ENCODE measurements around the gene CNTNAP5. TPM values are rescaled to one million over a fixed set of nuclear protein-coding genes. Genes with fewer than 3 reads are reported as not detected.

Gene CNTNAP5
- total RNA-seq, 1 donor, result not detected

- Histone ChIP-seq H3K4me1 (ENCODE audit: insufficient read depth, low read length) (no peaks in the 10 kb centered on the region), H3K4me3 (ENCODE audit: low read length) (no peak overlapping the region), H3K27me3 (ENCODE audit: insufficient read depth, low read length) (no peaks in the 10 kb centered on the region), H3K9me3 (ENCODE audit: low read depth, low read length) (no peaks in the 10 kb centered on the region)
Observed at GRCh38 chr2:124523096-124523495, 498.0 kb downstream of the CNTNAP5 start.

DNA sequence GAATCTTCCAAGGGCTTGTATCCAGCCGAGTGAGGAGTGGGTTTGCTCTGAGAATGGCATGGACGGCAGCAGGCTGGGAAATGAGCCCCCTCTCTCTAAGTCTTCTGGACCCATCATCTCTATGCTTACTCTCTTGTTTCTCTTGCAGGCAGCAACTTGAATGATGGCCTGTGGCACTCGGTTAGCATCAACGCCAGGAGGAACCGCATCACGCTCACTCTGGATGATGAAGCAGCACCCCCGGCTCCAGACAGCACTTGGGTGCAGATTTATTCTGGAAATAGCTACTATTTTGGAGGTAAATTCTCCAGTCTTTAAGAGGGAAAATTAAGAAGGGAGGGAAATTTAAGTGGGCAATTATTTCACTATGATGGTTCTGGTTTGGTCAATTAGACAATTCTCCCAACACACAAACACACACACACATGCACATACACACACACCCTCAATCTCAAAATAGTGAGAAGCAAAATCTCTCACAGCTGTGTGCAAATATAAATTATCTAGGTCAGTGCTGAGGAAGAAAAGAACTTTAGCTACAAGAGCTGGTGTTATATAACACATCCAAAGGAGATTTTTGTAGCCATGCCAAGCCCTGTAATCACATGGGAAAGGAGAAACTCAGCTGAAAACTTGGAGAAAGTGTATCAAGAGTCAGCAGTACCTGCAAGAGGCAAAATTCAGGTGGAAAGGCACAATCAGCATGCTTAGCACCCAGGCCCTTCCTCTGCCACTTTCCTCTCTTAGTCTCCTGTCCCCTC is 499.2 kb downstream of the CNTNAP5 start:
- Histone ChIP-seq H3K9me3 (ENCODE audit: low read depth, low read length) (no peaks in the 10 kb centered on the region), H3K27me3 (ENCODE audit: insufficient read depth, low read length) (no peaks in the 10 kb centered on the region), H3K4me3 (ENCODE audit: low read length) (no peak overlapping the region), H3K4me1 (ENCODE audit: insufficient read depth, low read length) (no peaks in the 10 kb centered on the region)

DNA sequence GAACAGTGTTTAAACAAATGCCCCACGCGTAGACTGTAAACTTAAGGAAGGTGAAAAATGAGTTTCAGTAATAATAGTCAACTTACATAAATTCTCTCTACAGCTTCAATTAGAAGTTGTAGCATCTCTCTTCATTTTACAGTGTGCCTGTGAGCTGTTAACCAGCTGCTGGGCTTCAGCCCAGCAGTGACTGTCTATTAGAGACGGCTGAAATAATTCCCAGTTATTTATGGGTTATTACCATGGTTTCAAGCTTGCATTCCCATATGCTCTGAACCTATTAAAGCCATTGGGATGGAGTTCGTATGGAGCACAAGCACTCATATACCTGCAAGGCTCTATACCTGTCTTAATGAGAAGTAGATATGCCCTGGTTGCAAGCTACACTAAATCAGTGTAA is 501.1 kb downstream of the CNTNAP5 start:
- H3K4me3 ChIP-seq (ENCODE audit: low read length), result no peak overlapping the region
- H3K4me1 ChIP-seq (ENCODE audit: insufficient read depth, low read length), result no peaks in the 10 kb centered on the region
- H3K9me3 ChIP-seq (ENCODE audit: low read depth, low read length), result no peaks in the 10 kb centered on the region
- no peaks in the 10 kb centered on the region for H3K27me3 ChIP-seq (ENCODE audit: insufficient read depth, low read length)

- no peak overlapping the region for H3K4me3 ChIP-seq (ENCODE audit: low read length)
- no peaks in the 10 kb centered on the region for H3K27me3 ChIP-seq (ENCODE audit: insufficient read depth, low read length)
- H3K9me3 ChIP-seq (ENCODE audit: low read depth, low read length), result no peaks in the 10 kb centered on the region
- no peaks in the 10 kb centered on the region for H3K4me1 ChIP-seq (ENCODE audit: insufficient read depth, low read length)
Observed at GRCh38 chr2:124530203-124530602, 505.1 kb downstream of the CNTNAP5 start.

DNA sequence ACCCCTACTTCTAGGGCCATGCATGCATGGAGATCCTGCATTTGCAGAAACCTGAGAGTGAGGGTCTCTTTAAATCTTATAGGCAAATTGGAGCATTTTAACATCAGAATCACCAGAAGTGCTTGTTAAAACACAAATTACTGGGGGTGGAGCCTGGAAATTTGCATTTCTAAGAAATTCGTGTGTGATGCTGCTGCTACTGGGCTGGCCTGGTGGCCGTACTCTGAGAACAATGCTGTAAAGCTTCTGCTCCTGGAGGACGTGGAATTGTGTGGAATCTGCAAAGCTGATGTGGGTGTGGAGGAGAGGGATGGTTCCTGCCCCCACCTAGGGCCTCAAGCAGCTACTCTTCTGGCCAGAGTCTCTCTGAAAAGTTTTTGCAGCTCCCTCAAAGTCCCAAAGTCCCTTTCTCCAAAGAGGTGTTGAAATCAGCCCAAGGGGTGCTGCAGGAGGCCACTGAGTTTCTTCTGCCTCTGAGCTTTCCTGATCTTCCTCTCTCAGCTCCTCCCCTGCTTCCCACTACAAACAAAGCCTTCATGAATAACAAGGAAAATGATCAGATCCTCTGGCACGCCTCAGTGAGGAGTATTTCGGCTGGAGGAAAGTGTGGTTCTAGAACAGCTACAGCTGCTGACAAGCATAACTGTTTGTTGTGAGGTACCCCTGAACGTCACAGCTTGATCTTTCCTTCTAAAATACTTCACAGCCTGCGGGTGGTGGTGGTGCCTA is 508.3 kb downstream of the CNTNAP5 start:
- Histone ChIP-seq H3K4me3 (ENCODE audit: low read length) (no peak overlapping the region), H3K4me1 (ENCODE audit: insufficient read depth, low read length) (no peaks in the 10 kb centered on the region), H3K9me3 (ENCODE audit: low read depth, low read length) (no peaks in the 10 kb centered on the region), H3K27me3 (ENCODE audit: insufficient read depth, low read length) (no peaks in the 10 kb centered on the region)

DNA sequence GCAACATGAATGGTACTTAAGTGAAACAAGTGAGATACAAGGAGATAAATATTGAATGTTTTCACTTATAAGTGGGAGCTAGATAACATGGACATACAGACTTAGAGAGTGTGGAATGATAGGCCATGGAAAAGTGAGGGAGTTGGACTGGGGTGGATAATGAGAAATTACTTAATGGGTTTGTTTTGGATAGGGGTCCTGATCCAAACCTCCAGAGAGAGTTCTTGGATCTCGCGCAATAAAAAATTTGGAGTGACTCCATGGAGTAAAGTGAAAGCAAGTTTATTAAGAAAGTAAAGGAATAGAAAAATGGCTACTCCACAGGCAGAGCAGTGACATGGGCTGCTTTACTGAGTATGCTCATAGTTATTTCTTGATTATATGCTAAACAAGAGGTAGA is 508.9 kb downstream of the CNTNAP5 start:
- no peaks in the 10 kb centered on the region for H3K9me3 ChIP-seq (ENCODE audit: low read depth, low read length)
- H3K4me1 ChIP-seq (ENCODE audit: insufficient read depth, low read length), result no peaks in the 10 kb centered on the region
- no peaks in the 10 kb centered on the region for H3K27me3 ChIP-seq (ENCODE audit: insufficient read depth, low read length)
- no peak overlapping the region for H3K4me3 ChIP-seq (ENCODE audit: low read length)

DNA sequence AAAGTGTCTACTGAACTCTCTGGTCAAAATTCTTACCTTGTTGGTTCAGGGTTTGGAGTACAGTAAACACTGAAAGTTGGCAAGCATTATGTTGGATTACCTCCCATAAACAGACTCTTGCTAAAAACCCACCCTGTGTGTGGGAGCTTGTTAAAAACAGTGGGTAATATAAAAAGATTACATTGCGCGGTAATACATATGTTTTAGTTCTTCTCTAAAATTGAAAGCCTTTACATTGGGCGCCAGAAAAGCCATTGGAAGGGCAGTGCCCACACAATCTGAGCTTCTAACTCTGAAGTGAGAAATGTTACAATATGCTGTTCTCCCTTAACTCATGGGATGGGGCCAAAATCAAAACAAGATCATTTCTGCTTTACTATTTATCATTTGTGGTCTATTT is 510.7 kb downstream of the CNTNAP5 start:
- no peak overlapping the region for H3K4me3 ChIP-seq (ENCODE audit: low read length)
- H3K9me3 ChIP-seq (ENCODE audit: low read depth, low read length), result no peaks in the 10 kb centered on the region
- H3K27me3 ChIP-seq (ENCODE audit: insufficient read depth, low read length), result no peaks in the 10 kb centered on the region
- H3K4me1 ChIP-seq (ENCODE audit: insufficient read depth, low read length), result no peaks in the 10 kb centered on the region

DNA sequence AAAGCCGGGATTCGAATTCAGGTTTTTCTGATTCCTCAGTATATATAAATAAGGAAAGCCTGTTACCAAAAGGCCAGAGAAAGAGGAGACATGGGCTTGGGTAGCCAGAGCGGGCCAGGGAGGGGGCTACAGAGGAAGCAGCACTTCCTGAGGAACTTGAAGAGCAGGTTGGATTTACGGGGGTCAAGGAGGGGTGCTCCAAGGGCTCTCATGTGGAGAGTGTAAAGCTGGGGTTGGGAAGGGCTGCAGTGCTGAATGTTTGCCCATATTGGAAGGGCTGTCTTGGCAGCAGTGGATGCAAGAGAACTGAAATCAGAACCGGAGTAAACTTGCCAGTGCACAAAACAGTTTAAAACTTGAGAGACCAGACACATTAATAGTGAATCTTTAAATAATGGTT is 511.5 kb downstream of the CNTNAP5 start:
- no peaks in the 10 kb centered on the region for H3K4me1 ChIP-seq (ENCODE audit: insufficient read depth, low read length)
- H3K27me3 ChIP-seq (ENCODE audit: insufficient read depth, low read length), result no peaks in the 10 kb centered on the region
- no peak overlapping the region for H3K4me3 ChIP-seq (ENCODE audit: low read length)
- H3K9me3 ChIP-seq (ENCODE audit: low read depth, low read length), result no peaks in the 10 kb centered on the region

- Histone ChIP-seq H3K4me1 (ENCODE audit: insufficient read depth, low read length) (no peaks in the 10 kb centered on the region), H3K9me3 (ENCODE audit: low read depth, low read length) (no peaks in the 10 kb centered on the region), H3K4me3 (ENCODE audit: low read length) (no peak overlapping the region), H3K27me3 (ENCODE audit: insufficient read depth, low read length) (no peaks in the 10 kb centered on the region)
Observed at GRCh38 chr2:124538549-124538948, 513.5 kb downstream of the CNTNAP5 start.

DNA sequence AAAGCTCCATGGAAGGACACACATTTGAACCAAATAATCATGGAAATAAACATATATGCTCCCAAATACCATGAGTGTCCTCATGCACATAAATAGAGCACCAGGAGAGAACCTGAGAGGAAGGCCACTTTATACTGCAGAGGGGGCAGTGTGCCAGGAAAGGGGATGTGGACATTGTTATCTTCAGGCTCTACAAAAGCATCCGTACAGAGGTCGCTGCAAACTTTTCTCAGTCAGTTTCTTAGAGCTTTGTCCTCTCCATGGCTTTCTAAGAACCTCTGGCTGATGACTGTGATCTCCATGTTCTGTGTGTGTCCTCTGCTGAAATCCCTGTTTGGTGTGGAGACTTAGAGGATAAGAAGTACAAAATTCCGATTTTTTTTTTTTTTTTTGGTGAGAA is 515.7 kb downstream of the CNTNAP5 start:
- H3K4me1 ChIP-seq (ENCODE audit: insufficient read depth, low read length), result no peaks in the 10 kb centered on the region
- no peak overlapping the region for H3K4me3 ChIP-seq (ENCODE audit: low read length)
- no peaks in the 10 kb centered on the region for H3K9me3 ChIP-seq (ENCODE audit: low read depth, low read length)
- no peaks in the 10 kb centered on the region for H3K27me3 ChIP-seq (ENCODE audit: insufficient read depth, low read length)

DNA sequence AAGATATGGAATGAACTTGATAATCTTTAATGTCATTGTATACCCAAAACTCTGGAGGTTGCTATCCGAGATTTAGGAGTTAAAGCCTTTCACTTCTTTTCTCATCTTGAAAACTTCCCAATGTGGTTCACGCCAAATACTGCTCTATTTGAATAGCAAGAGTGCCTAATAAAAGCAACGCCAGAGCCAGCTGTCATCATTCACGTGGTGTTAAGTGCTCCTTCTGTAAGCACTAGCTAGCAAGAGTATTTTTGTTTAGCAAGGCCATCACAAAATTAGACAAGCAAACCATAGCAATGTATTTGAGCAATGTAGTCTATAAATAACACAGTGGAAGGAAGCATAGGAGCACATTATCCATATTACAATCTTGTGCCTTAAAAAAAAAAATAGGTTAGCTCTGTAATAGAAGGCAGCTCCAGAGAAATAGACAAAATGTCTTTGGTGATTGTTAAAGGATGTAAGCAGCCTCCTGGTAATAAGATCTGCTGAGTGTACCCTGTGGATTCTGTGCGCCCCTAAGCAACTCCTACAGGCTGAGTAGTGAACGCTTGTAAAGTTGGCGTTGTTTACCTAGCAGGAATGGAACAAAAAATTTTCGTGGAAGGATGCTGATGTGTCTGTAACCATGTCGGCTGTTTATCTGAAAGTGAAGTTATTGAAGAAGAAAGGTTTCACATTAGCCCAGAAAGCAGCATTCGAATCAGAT is 518.0 kb downstream of the CNTNAP5 start:
- Histone ChIP-seq H3K9me3 (ENCODE audit: low read depth, low read length) (no peaks in the 10 kb centered on the region), H3K4me3 (ENCODE audit: low read length) (no peak overlapping the region), H3K27me3 (ENCODE audit: insufficient read depth, low read length) (no peaks in the 10 kb centered on the region), H3K4me1 (ENCODE audit: insufficient read depth, low read length) (no peaks in the 10 kb centered on the region)

- no peaks in the 10 kb centered on the region for H3K27me3 ChIP-seq (ENCODE audit: insufficient read depth, low read length)
- no peaks in the 10 kb centered on the region for H3K9me3 ChIP-seq (ENCODE audit: low read depth, low read length)
- no peak overlapping the region for H3K4me3 ChIP-seq (ENCODE audit: low read length)
- no peaks in the 10 kb centered on the region for H3K4me1 ChIP-seq (ENCODE audit: insufficient read depth, low read length)
Observed at GRCh38 chr2:124547700-124548099, 522.6 kb downstream of the CNTNAP5 start.

DNA sequence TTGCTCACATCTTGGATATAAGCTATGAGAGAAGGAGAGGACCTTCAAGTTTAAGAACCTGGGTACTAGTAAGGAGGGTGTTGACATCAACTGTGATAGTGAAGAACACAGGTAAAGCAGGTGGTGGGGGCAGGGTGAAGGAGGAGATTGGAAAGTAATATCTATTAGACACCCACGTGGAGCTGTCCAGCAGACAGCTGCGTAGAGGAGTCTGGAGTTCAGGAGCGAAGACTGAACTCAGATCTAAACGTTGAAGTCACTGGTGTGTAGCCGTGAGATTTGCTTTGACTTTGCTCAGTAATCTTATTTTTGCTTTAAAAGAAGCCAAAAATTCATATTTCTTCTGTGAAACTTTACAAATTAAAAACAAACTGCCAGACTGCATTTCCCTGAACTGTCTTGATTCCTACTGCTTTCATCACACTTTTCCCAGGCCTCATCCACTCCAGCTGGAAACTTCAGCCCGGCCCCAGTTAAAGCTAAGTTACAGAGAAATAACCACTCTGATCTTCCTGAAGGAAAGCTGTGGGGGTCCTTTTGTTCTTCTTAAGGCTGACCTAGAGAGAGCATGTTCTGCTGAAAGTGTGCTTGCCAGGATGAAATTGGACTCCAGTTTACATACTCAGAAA is 533.3 kb downstream of the CNTNAP5 start:
- Histone ChIP-seq H3K4me1 (ENCODE audit: insufficient read depth, low read length) (no peaks in the 10 kb centered on the region), H3K27me3 (ENCODE audit: insufficient read depth, low read length) (no peaks in the 10 kb centered on the region), H3K4me3 (ENCODE audit: low read length) (no peak overlapping the region), H3K9me3 (ENCODE audit: low read depth, low read length) (no peaks in the 10 kb centered on the region)

DNA sequence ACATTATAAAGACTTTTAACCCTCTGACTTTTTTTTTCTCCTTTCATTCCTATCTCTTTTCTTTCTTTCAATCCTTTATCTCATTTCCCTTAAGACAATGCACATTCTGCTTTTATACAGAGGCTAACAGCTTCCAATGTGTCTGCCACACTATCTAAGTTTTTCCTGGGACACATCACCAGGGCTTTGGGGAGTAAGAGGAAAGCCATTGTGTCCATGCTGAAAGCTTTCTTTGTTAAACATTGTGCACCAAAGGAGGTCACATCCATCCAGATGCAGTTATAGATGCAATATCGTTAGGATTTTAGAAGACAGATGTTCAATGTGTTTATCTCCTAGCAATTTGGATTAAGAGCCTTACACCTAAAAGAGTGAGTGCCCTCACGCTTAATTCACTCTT is 534.1 kb downstream of the CNTNAP5 start:
- no peaks in the 10 kb centered on the region for H3K4me1 ChIP-seq (ENCODE audit: insufficient read depth, low read length)
- H3K9me3 ChIP-seq (ENCODE audit: low read depth, low read length), result no peaks in the 10 kb centered on the region
- H3K4me3 ChIP-seq (ENCODE audit: low read length), result no peak overlapping the region
- no peaks in the 10 kb centered on the region for H3K27me3 ChIP-seq (ENCODE audit: insufficient read depth, low read length)

DNA sequence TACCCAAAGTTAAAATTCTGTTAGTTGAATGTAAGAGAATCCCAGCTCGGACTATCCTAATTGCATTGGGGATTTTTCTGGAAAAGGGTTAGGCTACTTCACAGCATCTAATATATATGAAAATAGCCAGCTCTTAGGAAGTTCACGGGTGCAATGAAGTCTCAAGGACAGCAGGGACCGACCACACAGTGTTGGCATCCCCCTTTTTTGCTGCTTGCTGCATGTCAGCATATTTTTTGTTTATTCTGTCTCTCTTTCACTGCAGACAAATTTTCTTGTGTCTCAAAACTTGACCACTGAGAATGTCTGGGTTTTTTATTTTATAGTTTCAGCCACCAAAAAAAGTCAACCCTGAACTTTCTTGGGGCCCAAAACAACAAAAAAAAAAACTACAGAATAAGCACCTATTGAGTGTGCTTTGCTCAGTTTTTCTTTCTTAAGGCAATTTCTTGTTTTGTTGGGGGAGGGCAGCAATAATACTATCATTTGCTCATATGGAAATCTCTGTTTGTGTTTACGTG is 535.6 kb downstream of the CNTNAP5 start:
- Histone ChIP-seq H3K4me1 (ENCODE audit: insufficient read depth, low read length) (no peaks in the 10 kb centered on the region), H3K27me3 (ENCODE audit: insufficient read depth, low read length) (no peaks in the 10 kb centered on the region), H3K4me3 (ENCODE audit: low read length) (no peak overlapping the region), H3K9me3 (ENCODE audit: low read depth, low read length) (no peaks in the 10 kb centered on the region)
